Ishikawa (cell line): ENCODE results near the gene KRT1.

Experiments
- CEBPB ChIP-seq: IDR thresholded peaks from 2 replicates; pipeline ENCODE4 v1.6.1; 2012
- CREB1 ChIP-seq: IDR thresholded peaks from 2 replicates; pipeline ENCODE4 v1.6.1; 2012; ENCODE audit warnings: low read depth
- EGR1 ChIP-seq: IDR thresholded peaks from 2 replicates; pipeline ENCODE4 v1.6.1; 2012
- EP300 ChIP-seq: IDR thresholded peaks from 2 replicates; pipeline ENCODE4 v1.6.1; 2012; ENCODE audit warnings: borderline replicate concordance
- FOXM1 ChIP-seq: IDR thresholded peaks from 2 replicates; pipeline ENCODE4 v1.6.1; 2012; ENCODE audit warnings: low read depth, borderline replicate concordance
- NFIC ChIP-seq: IDR thresholded peaks from 2 replicates; pipeline ENCODE4 v1.6.1; 2012
- RAD21 ChIP-seq: IDR thresholded peaks from 2 replicates; pipeline ENCODE4 v1.6.1; 2012; ENCODE audit warnings: low read depth
- REST ChIP-seq: IDR thresholded peaks from 2 replicates; pipeline ENCODE4 v1.6.1; 2012; ENCODE audit warnings: low read depth, mild to moderate bottlenecking
- TAF1 ChIP-seq: IDR thresholded peaks from 2 replicates; pipeline ENCODE4 v1.6.1; 2012; ENCODE audit warnings: low read depth, mild to moderate bottlenecking
- TCF12 ChIP-seq: IDR thresholded peaks from 2 replicates; pipeline ENCODE4 v1.6.1; 2012; ENCODE audit warnings: low read depth
- TEAD4 ChIP-seq: IDR thresholded peaks from 2 replicates; pipeline ENCODE4 v1.6.1; 2012
- YY1 ChIP-seq: IDR thresholded peaks from 2 replicates; pipeline ENCODE4 v1.6.1; 2012; ENCODE audit warnings: low read depth
- ZBTB7A ChIP-seq: IDR thresholded peaks from 2 replicates; pipeline ENCODE4 v1.6.1; 2012; ENCODE audit warnings: low read depth
- TF ChIP-seq, protein P1 (sequence below): IDR thresholded peaks from 2 replicates; pipeline ENCODE4 v1.6.1; 2012
- TF ChIP-seq, protein P2 (sequence below): IDR thresholded peaks from 2 replicates; pipeline ENCODE4 v1.6.1; 2012

The KRT1 gene

DNA sequence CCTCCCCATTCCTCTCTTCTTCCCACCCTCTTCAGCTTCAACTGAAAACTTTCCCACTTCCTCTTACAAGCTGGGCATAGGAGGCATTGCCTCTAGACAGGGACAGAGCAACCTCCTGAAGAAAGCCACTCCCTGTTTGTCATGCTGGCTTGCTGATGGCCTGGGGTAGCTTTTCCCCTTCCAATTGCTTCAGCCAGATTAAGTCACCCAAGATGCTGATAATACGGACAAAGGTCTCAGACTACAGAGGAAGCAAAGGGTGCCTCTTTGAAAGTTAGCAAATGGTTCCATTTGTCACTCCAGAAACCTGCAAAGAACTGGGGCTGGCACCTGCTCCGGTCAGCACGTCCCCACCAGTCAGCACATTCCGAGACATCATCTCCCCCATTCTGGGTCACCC lies 34.2 kb downstream of the KRT1 start:
- no peak for TF ChIP-seq REST
- TF ChIP-seq, protein P1, sequence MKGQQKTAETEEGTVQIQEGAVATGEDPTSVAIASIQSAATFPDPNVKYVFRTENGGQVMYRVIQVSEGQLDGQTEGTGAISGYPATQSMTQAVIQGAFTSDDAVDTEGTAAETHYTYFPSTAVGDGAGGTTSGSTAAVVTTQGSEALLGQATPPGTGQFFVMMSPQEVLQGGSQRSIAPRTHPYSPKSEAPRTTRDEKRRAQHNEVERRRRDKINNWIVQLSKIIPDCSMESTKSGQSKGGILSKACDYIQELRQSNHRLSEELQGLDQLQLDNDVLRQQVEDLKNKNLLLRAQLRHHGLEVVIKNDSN, result no peak
- TF ChIP-seq TAF1, result no peak
- TF ChIP-seq ZBTB7A, result no peak
- TF ChIP-seq EP300, result no peak
- TF ChIP-seq TCF12, result no peak
- no peak for TF ChIP-seq NFIC
- no peak for TF ChIP-seq CREB1
- no peak for TF ChIP-seq CEBPB
- no peak for TF ChIP-seq TEAD4
- TF ChIP-seq RAD21, result no peak

- no peak for TF ChIP-seq NFIC
- no peak for TF ChIP-seq EGR1
- TF ChIP-seq EP300, result no peak
- no peak for TF ChIP-seq REST
- no peak for TF ChIP-seq ZBTB7A
- TF ChIP-seq TEAD4, result no peak
- no peak for TF ChIP-seq CREB1
- TF ChIP-seq RAD21, result no peak
Observed at GRCh38 chr12:52645120-52645761, 35.0 kb downstream of the KRT1 start.

- TF ChIP-seq RAD21 (no peak), CEBPB (no peak), TEAD4 (no peak), TAF1 (no peak)
Observed at GRCh38 chr12:52644078-52644415, 36.2 kb downstream of the KRT1 start.

- TF ChIP-seq RAD21, result no peak
- no peak for TF ChIP-seq REST
- no peak for TF ChIP-seq ZBTB7A
Observed at GRCh38 chr12:52643233-52644077, 36.8 kb downstream of the KRT1 start.

GRCh38 chr12:52641468-52641867 lies 38.7 kb downstream of the KRT1 start:
- TF ChIP-seq RAD21 (no peak), NFIC (no peak), TAF1 (no peak), EGR1 (no peak), CEBPB (no peak), CREB1 (no peak), FOXM1 (no peak), REST (no peak), EP300 (no peak), TCF12 (no peak), TEAD4 (no peak), YY1 (no peak), ZBTB7A (no peak)
- TF ChIP-seq, protein P2, sequence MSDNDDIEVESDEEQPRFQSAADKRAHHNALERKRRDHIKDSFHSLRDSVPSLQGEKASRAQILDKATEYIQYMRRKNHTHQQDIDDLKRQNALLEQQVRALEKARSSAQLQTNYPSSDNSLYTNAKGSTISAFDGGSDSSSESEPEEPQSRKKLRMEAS, result no peak
- TF ChIP-seq, protein P1, result no peak
